Inflammatory macrophage treated with lipopolysaccharide for 1 hour (primary cell): ENCODE results near the gene MOK.
A peak's percentile ranks its signal among the peaks of the same experiment; 100 is the strongest.
"Not testable (repeated sequence)": the region's sequence is repeated elsewhere in the genome, so short reads cannot be mapped to it uniquely, and the experiment has no call there.

Experiments
- DNase-seq, 2 donors: peaks; one replicate each; pipeline ENCODE4 v3.0.0-alpha.2; 2020 to 2022

The MOK gene

DNA sequence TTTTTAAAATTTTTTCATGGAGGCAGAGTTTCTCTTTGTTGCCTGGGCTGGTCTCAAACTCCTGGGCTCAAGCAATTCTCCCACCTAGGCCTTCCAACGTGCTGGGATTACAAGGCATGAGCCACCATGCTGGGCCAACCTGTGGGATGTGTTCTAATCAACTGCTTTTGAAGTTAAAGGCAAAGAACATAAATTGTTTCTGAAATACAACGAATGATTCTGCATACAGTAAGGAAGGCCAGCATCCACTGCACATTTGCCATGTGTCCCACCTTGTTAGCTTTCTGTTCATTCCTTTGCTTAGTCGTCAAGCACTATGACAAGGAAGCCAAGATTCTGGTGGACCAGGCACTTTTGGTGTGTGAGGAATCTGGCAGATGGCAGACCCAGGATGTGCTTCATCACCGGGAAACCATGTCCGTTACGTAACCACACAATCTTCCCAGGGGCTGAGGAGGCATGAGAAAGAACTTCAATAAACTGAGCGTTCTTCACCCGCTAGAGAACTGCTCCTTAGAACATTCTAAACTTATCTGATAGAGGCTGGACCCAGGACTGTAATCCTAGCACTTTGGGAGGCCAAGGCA, 24.5 kb downstream of the MOK start:
- no peak for DNase-seq

DNA sequence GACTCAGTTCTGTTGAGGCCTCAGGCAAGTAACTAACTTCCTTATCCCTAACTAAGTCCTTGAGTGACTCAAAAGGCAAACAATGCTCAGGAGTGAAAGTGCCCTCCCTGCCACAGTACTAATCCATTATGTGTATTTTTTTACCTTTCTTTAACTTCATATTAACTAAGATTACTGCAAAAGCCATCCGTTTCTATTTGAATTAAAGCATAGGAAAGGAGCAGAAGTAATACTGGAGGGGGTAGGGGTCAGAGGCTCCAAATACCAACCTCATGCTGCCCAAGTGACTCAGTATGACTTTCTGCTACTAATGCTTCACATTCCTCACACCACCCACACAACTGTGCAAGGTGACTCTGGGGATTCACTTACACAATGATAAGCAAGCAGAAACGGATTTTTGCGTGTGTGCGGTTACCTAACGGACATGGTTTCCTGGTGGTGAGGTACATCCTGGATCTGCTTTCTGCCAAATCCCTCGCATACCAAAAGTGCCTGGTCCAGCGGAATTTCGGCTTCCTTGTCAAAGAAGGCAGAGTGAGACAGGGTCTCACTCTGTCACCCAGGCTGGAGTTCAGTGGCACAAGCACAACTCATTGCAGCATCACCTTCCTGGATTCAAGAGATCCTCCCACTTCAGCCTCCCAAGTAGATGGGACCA, 25.1 kb downstream of the MOK start:
- DNase-seq, result no peak

DNA sequence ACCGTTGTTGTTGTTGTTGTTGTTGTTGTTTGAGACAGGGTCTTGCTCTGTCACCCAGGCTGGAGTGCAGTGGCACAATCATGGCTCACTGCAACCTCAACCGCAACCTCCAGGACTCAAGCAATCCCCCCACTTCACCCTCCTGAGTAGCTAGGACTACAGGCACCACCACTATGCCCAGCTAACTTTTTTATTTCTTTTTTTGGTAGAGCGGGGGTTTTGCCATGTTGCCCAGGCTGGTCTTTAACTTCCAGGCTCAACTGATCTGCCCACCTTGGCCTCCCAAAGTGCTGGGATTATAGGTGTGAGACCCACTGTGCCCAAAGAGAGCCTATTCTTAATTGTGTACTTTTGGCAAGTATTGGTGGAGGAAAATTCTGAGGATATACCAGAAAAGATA, 25.7 kb downstream of the MOK start:
- no peak for DNase-seq

DNA sequence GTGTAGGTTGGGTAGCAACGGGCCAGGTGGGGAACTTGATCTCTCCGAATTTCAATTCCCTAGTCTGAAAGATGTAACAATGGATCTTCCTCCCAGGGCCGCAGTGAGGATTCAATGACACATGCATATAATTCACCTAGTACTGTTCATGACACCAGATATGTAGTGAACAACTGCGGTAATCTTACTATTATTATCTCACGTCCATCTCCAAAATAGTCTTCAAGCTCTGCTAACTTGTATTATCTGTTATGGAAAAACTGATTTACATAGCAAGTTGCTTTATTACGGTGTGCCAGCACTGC, 26.4 kb downstream of the MOK start:
- no peak for DNase-seq

DNA sequence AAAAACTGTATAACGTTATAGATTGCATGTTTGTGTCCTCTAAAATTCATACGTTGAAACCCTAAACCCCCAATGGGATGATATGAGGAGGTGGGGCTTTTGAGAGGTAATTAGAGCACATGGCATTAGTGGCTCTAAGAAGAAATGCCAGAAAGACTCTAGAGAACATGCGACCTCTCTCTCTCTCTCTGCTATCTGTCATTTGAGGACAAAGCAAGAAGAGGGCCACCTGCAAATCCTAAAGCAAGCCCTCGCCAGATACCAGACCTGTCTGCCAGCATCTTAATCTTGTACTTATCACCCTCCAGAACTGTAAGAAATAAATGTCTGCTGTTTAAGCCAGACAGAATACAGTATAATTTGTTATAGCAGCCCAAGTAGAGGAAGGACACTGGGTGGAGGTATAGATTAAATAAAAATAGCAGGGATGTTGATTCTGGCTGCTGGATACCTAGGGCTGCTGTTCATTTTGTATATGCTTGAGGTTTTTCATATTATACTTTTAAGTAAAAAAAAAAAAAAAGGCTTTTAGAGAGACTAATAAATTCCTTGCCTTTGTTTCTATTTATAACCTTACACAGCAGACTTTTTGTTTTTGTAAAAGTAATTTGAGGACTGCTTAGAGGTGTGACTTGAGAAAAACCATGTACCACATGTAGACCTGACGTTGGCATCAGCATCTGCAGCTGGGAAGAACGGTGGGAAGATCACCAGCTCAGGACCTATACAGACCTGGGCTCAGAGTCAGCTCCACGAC, 26.9 kb downstream of the MOK start:
- DNase-seq, result no peak

DNA sequence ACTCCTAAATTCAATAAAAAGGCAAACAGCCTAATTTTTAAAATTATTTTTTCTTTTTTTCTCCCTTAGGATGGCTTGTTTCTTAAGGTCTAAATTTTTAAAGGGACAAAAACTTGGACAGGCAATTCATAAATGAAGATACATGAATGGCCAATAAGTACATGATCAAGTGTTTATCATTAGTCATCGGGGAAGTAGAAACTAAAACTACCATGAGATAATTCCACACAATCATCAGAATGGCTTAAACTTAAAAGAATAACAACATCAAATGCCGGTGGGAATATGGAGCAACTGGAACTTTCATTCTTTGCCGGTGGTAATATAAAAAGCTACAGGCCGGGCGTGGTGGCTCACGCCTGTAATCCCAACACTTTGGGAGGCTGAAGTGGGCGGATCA, 29.1 kb downstream of the MOK start:
- DNase-seq, result no peak

DNA sequence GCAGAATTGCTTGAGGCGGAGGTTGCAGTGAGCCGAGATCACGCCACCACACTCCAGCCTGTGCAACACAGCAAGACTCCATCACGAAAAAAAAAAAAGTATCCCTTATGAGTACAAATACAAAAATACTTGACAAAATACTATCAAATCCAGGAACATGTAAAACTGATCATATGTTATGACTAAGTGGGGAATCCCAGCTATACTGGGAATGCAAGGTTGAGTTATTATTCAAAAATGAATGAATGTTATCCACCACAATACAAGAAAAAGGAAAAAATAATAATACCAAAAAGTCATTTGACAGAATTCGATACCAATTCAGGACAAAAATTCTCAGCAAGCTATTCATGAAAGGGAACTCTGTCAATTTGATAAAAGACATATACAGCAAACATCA, 32.6 kb downstream of the MOK start:
- peak in 1 of 2 donors; percentile 12 for DNase-seq

DNA sequence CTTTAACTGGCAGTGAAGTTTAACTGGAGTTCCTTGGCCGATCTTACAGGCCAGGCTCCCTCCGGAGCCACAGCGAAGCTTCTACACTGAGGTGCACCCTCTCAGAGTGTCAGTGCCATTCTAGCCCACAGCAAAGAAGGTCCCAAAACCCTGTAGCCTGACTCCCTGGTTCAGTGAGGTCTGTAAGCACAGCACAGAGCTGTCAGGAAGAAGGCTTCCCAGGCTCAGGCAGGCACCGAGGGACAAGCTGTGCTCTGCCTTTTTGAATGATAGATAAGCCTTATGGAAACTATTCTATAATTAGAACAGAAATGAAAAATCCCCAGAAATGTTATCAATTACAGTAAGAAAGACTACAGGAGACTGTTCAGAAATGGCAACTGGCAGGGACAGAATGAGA, 40.2 kb downstream of the MOK start:
- no peak for DNase-seq

DNA sequence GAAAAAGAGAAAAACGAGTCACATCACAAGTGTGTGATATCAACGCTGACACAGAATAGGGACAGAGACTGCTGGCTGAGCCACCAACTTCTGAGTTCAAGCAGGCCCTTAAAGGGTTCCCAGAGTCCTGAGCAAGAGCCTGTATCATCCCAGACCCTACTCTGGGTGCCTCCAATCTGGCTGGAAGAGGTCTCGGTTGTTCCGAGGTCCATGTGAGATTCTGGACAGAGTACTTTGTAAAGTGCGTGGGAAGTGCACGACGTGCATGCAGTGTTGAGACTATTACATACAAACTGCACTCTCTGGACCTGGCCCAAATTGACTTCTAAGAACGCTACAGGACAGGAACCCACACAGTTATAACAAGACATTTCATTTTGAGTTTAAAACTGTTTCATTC, 40.6 kb downstream of the MOK start:
- DNase-seq, result no peak

DNA sequence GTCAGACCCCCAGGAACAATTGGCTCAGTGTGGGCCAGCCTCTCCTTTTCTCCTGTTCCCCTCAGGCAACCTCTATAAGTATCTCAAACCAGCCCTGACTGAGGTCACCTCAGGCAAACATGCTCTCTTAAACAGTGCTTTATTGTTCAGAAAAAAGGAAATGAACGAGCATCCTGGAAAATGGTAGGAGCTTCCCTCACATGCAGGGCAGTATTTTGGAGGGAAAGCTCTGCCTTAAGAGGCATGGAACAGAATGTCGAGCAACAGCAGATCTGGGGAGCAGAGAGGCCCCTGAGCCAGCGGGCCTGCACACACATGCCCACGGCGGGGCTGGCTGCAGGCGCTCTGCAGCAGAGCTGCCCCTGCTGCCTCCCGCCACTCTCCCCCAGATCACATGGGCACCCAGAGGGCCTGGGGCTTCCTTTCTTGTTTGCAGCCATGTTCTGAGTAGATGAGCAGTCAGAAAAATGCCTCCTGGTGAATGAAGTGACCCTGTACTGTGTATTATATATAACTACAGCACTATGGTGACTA, 42.0 kb downstream of the MOK start:
- DNase-seq, result no peak

DNA sequence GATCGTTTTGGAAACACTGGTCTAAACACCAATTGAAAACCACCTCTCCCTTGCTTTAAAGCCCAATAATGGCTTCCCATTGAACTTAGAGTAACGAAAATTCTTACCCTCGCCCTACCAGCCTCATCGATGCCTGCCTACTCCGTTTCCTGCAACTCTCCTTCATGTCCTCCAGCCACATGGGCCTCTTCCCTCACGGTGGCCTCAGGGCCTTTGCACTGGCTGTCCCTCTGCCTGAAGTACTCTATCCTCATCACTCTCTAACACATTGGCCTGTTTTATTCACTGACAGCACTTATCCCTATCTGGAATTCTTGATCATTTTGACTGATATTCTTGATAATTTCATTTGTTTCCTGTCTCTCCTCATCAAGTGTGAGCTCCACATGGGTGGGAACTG, 46.8 kb downstream of the MOK start:
- DNase-seq, result no peak

DNA sequence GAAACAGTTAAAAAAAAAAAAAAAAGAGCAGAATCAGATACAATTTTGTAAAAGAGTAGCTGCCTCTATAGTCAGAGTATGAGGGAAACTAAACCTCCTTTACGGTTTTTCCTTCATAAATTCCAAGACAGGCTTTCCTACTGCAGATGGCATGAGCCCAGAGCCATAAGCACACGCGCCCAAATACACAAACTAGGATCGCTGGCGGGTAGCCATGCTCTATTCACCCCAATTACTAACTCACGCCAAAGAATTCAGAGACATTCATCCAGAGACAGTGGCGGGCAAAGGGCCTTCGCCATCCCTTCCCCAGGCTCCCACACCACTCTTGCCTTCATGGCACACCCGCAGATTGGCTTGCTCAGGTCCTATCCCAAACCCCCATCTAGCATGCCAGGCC, 48.2 kb downstream of the MOK start:
- DNase-seq, result no peak

DNA sequence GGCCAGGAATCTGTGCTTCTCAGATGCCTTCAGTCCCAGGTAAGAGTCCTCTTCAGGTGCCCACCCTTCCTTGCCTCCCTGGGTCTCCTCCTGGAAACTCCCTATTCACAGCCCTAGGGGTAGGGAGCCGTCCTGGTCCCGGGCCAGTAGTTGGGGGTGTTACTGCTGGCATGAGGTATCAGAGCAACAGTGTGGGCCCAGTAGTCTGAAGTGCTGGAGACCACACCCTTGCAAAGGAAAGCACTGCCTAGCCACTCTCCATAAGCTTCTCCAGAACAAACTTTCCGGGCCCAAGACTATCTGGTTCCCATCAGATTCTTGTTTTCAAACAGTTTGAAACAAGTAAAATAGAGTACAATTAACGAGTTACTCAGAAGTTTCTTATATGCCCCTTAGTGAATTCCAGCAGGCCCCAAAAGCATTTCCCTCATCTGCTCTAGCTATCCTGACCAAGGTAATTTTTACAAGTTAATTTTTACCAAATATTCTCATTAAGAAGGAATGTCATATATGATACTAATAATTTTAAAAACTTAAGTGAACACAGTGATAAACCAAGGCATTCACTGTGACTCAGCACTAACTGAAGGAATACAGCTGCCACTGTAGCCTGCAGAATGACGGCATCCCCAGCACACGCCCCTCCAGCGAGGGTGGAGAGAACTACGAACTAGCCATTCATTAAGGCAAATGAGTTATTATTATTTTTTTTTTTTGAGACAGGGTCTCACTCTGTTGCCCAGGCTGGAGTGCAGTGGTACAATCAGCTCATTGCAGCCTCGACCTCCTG, 49.4 kb downstream of the MOK start:
- no peak for DNase-seq

DNA sequence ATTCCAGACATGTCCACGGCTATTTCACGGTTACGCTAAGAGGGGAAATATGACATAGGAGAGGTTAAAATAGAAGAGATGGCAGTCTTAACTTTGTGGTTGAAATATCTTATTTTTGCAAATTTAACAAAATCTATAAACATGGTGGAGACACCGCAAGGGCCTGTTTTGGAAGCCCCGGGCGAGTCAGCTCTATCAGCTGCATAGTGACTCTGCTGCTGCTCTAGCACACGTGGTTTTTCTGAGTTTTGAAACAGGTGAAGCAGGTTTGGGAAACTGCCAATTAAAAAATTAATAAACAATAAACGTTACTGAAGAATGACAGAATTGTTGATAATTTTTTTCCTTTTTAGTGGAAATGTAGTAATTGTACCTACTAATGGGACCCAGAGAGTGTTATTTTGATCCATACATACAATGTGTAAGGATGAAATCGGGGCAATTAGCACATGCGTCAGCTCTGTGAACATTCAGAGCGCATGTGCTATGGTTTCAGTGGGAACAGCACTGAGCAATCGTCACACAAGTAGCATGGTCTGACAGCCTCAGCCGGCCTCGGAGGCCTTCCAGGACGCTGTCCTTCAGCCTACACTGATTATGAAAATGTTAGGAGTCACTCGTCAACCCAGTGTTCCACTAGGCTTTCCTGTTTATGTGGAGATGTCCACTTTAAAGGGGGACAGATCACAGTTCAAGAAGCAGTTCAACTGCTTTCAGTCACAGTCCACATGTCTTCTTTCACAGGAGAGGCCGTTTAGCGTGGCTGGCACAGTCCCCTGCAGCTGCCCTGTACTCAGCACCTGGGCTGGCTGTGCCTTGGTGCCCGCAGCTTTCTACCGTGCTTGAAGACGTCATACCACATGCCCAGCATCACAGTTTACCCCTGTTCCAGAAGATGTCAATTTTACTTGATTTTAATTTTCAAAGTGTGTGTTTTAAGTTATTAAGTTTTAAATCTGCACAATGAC, 51.8 kb downstream of the MOK start:
- DNase-seq, result no peak

DNA sequence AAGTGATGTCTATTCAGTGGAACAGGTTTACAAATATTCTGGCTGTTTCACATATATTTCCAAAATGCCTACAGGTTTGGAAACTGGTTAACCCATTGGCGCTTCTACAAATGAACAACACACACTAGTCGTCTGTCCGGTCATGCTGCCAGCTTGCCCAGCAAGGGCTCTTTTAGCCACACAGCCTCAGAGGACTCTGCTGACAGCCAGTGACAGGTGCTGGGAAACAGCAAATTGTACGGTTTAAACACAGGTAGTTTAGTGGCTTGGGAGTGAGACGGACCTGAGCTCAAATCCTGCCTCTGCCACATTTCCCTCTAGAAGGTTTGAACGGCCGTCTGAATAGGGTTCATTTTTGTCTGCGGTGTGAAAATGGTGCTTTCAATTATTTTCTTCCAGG, 53.8 kb downstream of the MOK start:
- no peak for DNase-seq

DNA sequence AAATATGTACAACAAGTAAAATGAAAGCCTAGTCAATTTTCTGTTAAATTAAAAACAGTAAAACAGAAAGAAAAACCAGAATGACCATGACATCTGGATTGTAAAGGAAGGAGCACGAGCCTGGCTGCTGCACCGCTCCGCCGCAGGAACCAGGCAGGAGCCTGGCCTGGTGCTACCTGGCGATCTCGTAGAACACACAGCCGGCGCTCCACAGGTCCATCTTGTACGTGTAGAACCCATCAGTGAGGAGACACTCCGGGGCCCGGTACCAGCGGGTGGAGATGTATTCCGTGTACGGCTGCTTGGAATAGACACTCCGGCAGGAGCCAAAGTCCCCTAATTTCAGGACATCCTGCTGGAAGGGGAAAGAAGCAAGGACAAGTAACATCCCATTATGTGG, 54.3 kb downstream of the MOK start:
- DNase-seq, result no peak

DNA sequence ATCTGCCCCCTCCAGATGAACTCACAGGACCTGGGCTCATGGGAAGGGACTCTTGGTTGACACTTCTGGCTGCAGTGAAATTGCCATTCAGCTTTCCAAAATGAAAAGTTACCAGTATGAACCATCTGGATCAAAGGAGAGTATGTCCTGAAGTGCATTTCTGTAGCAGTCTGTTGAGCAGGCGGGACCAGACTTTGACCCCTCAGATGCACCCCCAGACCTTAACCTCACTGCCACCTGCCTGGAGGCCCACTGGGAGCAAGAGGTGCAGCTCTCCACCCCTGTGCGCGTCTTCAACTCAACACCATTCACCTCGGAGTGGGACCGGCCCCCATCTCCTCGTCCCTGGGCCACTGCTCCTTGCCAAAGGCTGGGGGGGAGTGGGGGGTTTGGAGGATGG, 55.0 kb downstream of the MOK start:
- DNase-seq, result no peak

DNA sequence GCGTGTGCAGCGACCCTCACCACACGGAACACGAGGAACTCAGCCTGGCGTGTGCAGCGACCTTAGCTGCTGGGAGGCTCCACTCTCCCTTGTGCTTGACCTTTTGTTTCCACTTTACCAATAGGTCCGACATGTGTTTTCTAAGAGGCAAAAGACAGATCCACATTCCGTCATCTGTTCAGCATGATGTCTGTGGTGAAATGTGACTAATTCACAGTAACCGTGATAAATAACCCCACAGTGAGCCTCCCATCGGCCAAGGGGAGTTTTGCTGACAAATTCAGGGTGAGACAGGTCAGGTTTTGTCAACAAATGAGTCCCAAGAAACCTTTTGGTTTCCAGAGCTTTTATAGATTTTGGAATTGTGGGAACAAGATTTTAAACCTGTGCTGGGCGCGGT, 55.9 kb downstream of the MOK start:
- DNase-seq, result no peak

DNA sequence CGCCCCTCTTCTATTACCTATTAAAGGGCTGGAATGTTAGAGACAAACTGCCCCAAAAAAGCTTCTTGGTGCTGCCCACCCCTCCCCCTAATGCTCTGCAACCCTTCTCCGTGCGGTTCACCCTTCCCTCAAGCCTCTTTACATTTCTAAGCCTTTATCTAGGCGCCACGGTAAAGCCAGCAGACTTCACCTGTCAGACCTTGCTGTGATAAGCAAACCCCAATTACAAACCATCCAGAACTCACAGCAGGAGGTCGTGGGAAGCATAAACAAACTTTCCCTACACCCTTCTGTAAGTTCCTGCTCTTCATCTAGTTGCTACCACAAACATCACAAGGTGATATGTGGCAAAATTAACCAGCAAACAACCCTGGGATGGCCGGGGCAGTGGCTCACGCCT, 56.8 kb downstream of the MOK start:
- DNase-seq, result no peak

DNA sequence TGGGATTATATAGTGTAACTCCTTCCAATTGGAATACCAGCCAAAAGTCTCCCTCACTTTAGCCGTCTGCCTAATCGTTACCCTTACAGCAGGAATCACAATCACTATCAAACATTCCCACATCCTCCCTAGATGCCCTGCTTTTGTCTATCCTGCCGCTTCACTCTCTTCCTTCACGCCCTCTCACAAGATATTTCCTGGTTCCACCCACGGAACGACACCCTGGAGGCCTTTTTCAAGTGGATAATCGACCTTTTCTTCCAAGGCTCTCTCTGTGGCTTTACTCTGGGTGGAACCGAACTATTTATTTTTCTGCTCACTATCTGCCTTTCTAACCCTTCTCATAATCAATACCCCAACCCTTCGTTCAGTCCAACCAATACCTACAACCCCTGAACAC, 58.9 kb downstream of the MOK start:
- no peak for DNase-seq

DNA sequence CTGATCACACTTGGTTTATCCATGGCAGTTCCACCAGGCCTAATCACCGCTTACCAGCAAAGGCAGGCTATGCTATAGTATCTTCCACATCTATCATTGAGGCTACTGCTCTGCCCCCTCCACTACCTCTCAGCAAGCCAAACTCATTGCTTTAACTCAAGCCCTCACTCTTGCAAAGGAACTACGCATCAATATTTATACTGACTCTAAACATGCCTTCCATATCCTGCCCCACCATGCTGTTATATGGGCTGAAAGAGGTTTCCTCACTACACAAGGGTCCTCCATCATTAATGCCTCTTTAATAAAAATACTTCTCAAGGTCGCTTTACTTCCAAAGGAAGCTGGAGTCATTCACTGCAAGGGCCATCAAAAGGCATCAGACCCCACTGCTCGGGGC, 61.2 kb downstream of the MOK start:
- not testable (repeated sequence) for DNase-seq

DNA sequence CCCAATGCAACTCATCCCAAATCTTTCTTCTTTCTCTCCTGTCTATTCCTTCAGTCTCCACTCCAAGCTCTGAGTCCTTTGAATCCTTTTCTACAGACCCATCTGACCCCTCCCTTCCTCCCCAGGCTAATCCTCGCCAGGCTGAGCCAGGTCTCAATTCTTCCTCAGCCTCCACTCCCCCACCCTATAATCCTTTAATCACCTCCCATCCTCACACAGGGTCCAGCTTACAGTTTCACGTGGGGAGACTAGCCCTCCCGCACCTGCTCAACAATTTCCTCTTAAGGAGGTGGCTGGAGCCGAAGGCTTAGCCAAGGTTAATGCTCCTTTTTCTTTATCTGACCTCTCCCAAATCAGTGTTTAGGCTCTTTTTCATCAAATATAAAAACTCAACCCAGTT, 63.8 kb downstream of the MOK start:
- no peak for DNase-seq
